Kidney epithelial cell (primary cell): ENCODE measurements around the gene DYNLL2. TPM values are rescaled to one million over a fixed set of nuclear protein-coding genes. Genes with fewer than 3 reads are reported as not detected.

Source experiments
- DNase-seq: peaks from one replicate; pipeline ENCODE4 v3.0.0-alpha.2; 2010; ENCODE audit warnings: low read depth
- H3K27me3 ChIP-seq: 2 replicates; pipeline ENCODE4 v1.6.0; 2011; ENCODE audit warnings: low read length; ENCODE audit not compliant: control insufficient read depth, insufficient read depth
- H3K36me3 ChIP-seq: 2 replicates; pipeline ENCODE4 v1.5.1; 2011; ENCODE audit warnings: low read length; ENCODE audit not compliant: control insufficient read depth, insufficient read depth
- H3K4me3 ChIP-seq: 2 replicates; pipeline ENCODE4 v1.5.1; 2011; ENCODE audit warnings: low read depth, mild to moderate bottlenecking, control low read depth, low read length
- CTCF ChIP-seq: IDR thresholded peaks from 2 replicates; pipeline ENCODE4 v1.5.1; 2011; ENCODE audit warnings: mild to moderate bottlenecking, moderate library complexity, low read length, control low read depth, inconsistent platforms; ENCODE audit not compliant: insufficient read depth, poor library complexity, severe bottlenecking
- total RNA-seq: library from RNA; depleted of rRNA; stranded (reverse); fragments of >200 nt; gene quantifications from 2 replicates; pipeline ENCODE4 v1.2.3, GENCODE V29; 2015

The DYNLL2 gene
- total RNA-seq, 1 donor from 2014 or later, result 18.3 TPM

GRCh38 chr17:58046239-58047094 lies 36.8 kb upstream of the DYNLL2 start:
- Histone ChIP-seq H3K36me3 (no peaks in the 10 kb centered on the region), H3K4me3 (no peak overlapping the region), H3K27me3 (peaks cover 10% of the 10 kb centered on the region)
- DNase-seq, result no peak
- TF ChIP-seq CTCF, result no peak

DNA sequence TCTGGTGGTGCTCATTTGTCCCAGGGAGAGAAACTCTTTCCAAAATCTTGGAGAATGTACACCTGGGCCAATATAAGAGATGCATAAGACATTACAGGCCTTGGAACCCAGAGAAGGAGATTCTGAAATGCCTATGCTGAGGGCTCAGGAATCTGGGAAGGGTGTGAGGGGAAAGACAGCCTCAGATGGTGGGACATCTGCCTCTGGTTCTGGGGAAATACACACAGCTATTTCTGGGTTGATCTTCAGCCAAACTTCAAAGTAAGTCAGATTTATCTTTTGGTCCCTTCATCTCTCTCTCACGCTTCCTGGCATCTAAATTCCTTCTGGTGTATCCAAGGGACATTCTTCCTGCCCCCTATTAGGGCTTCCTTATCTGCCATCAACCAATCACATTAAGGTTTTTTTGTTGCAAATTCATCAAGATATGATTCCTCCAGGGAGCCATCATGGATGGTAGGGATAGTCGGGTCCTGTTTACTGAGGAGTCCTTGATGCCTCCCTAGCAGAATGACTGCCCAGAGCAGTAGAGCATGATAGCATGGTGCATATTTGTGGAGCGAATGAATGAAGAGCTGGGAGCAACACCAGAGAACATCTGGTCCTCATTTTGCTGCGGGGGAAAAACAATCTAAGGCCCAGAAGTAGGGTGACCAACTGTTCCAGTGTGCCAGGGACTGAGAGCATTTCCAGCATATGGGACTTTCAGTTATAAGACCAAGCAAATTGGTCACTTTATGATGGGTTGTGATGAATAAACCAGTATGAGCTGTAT lies 35.7 kb upstream of the DYNLL2 start:
- Histone ChIP-seq H3K36me3 (no peaks in the 10 kb centered on the region), H3K4me3 (no peak overlapping the region), H3K27me3 (peaks cover 10% of the 10 kb centered on the region)
- TF ChIP-seq CTCF, result no peak
- DNase-seq, result no peak

- Histone ChIP-seq H3K27me3 (peaks cover 7% of the 10 kb centered on the region), H3K4me3 (no peak overlapping the region), H3K36me3 (no peaks in the 10 kb centered on the region)
- TF ChIP-seq CTCF, result no peak
- DNase-seq, result no peak
Observed at GRCh38 chr17:58049533-58049932, 33.7 kb upstream of the DYNLL2 start.

DNA sequence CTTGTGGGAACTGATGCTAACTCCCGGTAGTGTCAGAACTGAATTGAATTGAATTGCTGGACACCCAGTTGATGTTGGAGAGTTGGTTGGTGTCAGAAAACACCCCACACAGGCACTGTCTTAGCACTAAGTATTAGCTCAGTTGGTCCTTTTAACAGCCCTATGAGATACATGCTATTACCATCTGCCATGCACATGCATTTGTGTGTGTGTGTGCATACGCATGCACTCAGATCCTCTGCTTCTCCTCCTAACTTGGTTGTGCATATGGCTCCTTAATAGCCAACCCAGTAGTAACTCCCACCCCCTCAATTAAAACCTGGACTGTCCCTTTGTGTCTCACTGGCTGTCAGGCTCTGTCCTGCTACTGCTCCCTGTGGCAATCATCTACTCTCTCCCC lies 32.3 kb upstream of the DYNLL2 start:
- no peak for TF ChIP-seq CTCF
- DNase-seq, result no peak
- H3K36me3 ChIP-seq, result no peaks in the 10 kb centered on the region

DNA sequence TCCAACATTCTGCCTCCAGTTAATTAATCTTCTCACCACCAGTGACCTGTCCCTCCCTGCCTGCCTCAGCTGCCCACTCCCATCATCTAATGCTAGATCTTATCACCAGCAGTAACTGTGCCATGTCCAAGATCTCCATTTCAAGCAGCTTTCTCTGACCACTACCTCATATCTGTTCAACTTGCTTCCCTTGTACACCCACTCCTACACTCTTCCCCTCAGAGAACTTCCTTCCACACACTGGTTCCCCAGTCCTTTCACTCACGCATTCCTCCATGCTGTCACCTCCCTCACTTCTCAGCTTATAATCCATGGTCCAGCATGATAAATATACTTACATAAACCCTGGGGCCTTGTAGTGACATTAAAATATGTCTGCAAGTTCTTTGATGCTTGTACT lies 31.8 kb upstream of the DYNLL2 start:
- TF ChIP-seq CTCF, result no peak
- no peak overlapping the region for H3K4me3 ChIP-seq
- no peaks in the 10 kb centered on the region for H3K36me3 ChIP-seq
- DNase-seq, result no peak
- H3K27me3 ChIP-seq, result peaks cover 5% of the 10 kb centered on the region

More for the DNA sequence above, 32.3 kb upstream of the DYNLL2 start:
- Histone ChIP-seq H3K4me3 (no peak overlapping the region), H3K27me3 (peaks cover 7% of the 10 kb centered on the region)

DNA sequence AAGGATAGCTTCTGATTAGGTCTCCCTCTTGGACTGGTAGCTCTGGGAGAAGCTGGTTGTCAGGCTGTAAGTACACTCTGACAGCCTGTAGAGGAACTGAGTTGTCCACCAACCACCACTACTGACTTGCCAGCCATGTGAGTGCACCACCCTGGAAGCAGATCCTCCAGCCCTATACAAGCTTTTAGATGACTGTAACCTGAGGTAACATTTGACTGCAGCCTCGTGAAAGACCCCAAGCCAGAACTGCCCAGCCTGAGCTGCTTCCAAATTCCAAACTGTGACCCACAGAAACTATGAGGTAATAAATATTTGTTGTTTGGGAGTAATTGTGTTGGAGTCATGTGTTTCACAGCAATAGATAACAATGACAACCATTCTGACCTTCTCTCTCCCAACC lies 30.8 kb upstream of the DYNLL2 start:
- H3K4me3 ChIP-seq, result no peak overlapping the region
- H3K36me3 ChIP-seq, result no peaks in the 10 kb centered on the region
- no peak for TF ChIP-seq CTCF
- H3K27me3 ChIP-seq, result no peaks in the 10 kb centered on the region
- DNase-seq, result no peak
